Thyroid gland (tissue), 4 donors: Measurements from ENCODE around the gene MAPK4. TPM values are rescaled to one million over a fixed set of nuclear protein-coding genes. Genes with fewer than 3 reads are reported as not detected.
"Not testable (repeated sequence)": the region's sequence is repeated elsewhere in the genome, so short reads cannot be mapped to it uniquely, and the experiment has no call there.

ENCODE experiments used
- DNase-seq, 2 donors: peaks; one replicate each; pipeline ENCODE4 v3.0.0-alpha.2; 2019
- H3K27ac ChIP-seq, 3 donors: fragments of 200-600 bp; sonication (generic); 1 replicate in 2 of 3; 2 replicates in 1 of 3; pipeline ENCODE4 v1.5.1; 2016 to 2019; ENCODE audit warnings: mild to moderate bottlenecking in 1 of 3, moderate library complexity in 1 of 3
- H3K27me3 ChIP-seq: fragments of 200-600 bp; sonication (generic); one replicate; pipeline ENCODE4 v1.5.1; 2019
- H3K36me3 ChIP-seq, 2 donors: fragments of 200-600 bp; sonication (generic); one replicate each; pipeline ENCODE4 v1.5.1; 2016 to 2019
- H3K4me1 ChIP-seq, 2 donors: fragments of 200-600 bp; sonication (generic); one replicate each; pipeline ENCODE4 v1.5.1; 2017 to 2019
- H3K4me3 ChIP-seq, 3 donors: fragments of 200-600 bp; sonication (generic); replicated peaks in 1 of 3; 1 replicate in 2 of 3; 2 replicates in 1 of 3; pipeline ENCODE4 v1.5.1; 2016; ENCODE audit warnings: mild to moderate bottlenecking in 1 of 3
- H3K9me3 ChIP-seq: fragments of 200-600 bp; sonication (generic); one replicate; pipeline ENCODE4 v1.5.1; 2017
- CTCF ChIP-seq, 6 experiments: fragments of 200-600 bp in 3 of 6; fragments of 450-650 bp in 3 of 6; sonication (generic) in 3 of 6; IDR thresholded peaks; one replicate each; pipeline ENCODE4 v1.5.1; 2016 to 2019; ENCODE audit warnings: antibody characterized with exemption in 6 of 6, mild to moderate bottlenecking in 2 of 6, inconsistent platforms in 1 of 6, moderate library complexity in 1 of 6
- POLR2A ChIP-seq, 2 donors: fragments of 450-650 bp; IDR thresholded peaks; one replicate each; pipeline ENCODE4 v1.6.1; 2017; ENCODE audit warnings: antibody characterized with exemption in 2 of 2, mild to moderate bottlenecking in 2 of 2, moderate library complexity in 1 of 2
- WGBS, 2 donors: methylation state at CpG; one replicate each; pipeline ENCODE4 v1.1.5; 2017; 5-methylcytosine and 5-hydroxymethylcytosine counted together
- intact Hi-C: fragments of 100-400 bp; cut with DNase I; formaldehyde crosslinking; loops from one replicate; pipeline ENCODE4 v1.15.1; 2023
- total RNA-seq, 4 donors: library from RNA; depleted of rRNA; stranded (reverse); fragments of >200 nt; gene quantifications; one replicate each; pipeline ENCODE4 v1.2.3, GENCODE V29; 2016

MAPK4 gene
- total RNA-seq, 4 donors from 2014 or later: 3.5 to 17.9 (median 11.4) TPM

- TF ChIP-seq POLR2A (IDR thresholded peaks at IDR 0.05) (no peak), CTCF (IDR thresholded peaks at IDR 0.05) (no peak)
- no peak overlapping the region for H3K4me3 ChIP-seq
- H3K27me3 ChIP-seq: no peaks in the 10 kb centered on the region
- no peaks in the 10 kb centered on the region for H3K36me3 ChIP-seq
- intact Hi-C loops: no loop called here
- no peaks in the 10 kb centered on the region for H3K4me1 ChIP-seq
- peak; percentile 16 to 20 for DNase-seq
- H3K27ac ChIP-seq: no peak overlapping the region
- no peaks in the 10 kb centered on the region for H3K9me3 ChIP-seq
- 51% methylated on average over 9 of the region's 9 CpGs for WGBS, 2 donors
Observed at GRCh38 chr18:50700245-50701165, 140.6 kb downstream of the MAPK4 start.

DNA sequence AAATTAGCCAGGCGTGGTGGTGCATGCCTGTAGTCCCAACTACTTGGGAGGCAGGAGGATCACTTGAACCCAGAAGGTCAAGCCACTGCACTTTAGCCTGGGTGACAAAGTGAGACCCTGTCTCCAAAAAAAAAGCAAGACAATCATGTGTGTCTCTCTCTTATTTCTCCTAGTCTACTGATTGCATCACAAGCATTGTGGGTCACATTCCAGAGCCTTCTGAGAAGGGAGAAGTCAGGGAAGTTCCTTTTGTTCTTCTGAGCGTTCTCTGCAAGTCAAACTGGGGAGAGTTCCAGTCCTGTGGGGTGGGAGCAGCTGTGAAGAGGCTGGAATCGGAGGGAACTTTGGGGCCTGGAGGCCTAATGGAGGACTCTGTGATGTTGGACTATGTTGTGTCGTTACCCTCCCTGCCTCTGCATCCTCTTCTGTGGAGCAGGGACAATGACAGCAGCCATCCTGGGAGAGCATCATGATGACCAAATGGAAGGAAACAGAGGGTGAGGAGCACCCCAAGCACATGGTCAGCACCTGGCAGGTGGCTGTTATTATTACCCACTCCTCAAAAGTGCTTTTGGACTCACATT, 144.6 kb downstream of the MAPK4 start:
- WGBS, 2 donors: 89 to 92% methylated on average over 4 of the region's 4 CpGs
- Histone ChIP-seq H3K9me3 (no peaks in the 10 kb centered on the region), H3K36me3 (no peaks in the 10 kb centered on the region), H3K27ac (no peak overlapping the region), H3K4me1 (no peaks in the 10 kb centered on the region), H3K4me3 (no peak overlapping the region), H3K27me3 (no peaks in the 10 kb centered on the region)
- DNase-seq: no peak
- intact Hi-C loops: no loop called here
- TF ChIP-seq POLR2A (IDR thresholded peaks at IDR 0.05) (no peak), CTCF (IDR thresholded peaks at IDR 0.05) (no peak)

DNA sequence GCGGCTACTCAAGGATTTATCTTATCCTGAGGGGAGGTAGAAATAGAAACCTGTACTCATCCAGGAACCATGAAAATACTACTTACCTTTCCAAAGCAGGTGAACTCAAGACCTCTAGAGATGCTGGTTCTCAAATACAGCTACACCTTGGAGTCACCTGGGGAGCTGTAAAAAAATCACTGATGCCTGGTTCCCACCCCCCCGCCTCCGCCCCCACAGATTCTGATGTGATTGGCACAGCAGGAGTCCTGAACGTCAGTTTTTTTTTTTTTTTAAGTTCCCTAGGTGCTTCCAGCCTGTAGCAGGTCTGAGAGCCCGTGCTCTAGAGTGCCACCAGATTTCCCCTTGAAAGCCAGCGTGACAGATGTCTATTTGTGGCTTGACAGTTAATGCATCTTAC, 146.3 kb downstream of the MAPK4 start:
- no peaks in the 10 kb centered on the region for H3K9me3 ChIP-seq
- 79 to 90% methylated on average over 6 of the region's 6 CpGs for WGBS, 2 donors
- intact Hi-C loops: no loop called here

GRCh38 chr18:50706651-50707050, 146.8 kb downstream of the MAPK4 start:
- intact Hi-C loops: no loop called here
- no peak overlapping the region for H3K4me3 ChIP-seq
- DNase-seq: no peak
- H3K27ac ChIP-seq: no peak overlapping the region
- H3K27me3 ChIP-seq: no peaks in the 10 kb centered on the region
- no peak for TF ChIP-seq CTCF (IDR thresholded peaks at IDR 0.05)
- TF ChIP-seq POLR2A (IDR thresholded peaks at IDR 0.05): no peak
- no peaks in the 10 kb centered on the region for H3K9me3 ChIP-seq
- no peaks in the 10 kb centered on the region for H3K4me1 ChIP-seq
- no peaks in the 10 kb centered on the region for H3K36me3 ChIP-seq
- 82 to 89% methylated on average over 2 of the region's 2 CpGs for WGBS, 2 donors

More for the DNA sequence above, 146.3 kb downstream of the MAPK4 start:
- no peaks in the 10 kb centered on the region for H3K36me3 ChIP-seq
- no peaks in the 10 kb centered on the region for H3K4me1 ChIP-seq
- H3K4me3 ChIP-seq: no peak overlapping the region
- H3K27ac ChIP-seq: no peak overlapping the region
- TF ChIP-seq CTCF (IDR thresholded peaks at IDR 0.05): no peak
- no peak for TF ChIP-seq POLR2A (IDR thresholded peaks at IDR 0.05)
- H3K27me3 ChIP-seq: no peaks in the 10 kb centered on the region
- DNase-seq: no peak

DNA sequence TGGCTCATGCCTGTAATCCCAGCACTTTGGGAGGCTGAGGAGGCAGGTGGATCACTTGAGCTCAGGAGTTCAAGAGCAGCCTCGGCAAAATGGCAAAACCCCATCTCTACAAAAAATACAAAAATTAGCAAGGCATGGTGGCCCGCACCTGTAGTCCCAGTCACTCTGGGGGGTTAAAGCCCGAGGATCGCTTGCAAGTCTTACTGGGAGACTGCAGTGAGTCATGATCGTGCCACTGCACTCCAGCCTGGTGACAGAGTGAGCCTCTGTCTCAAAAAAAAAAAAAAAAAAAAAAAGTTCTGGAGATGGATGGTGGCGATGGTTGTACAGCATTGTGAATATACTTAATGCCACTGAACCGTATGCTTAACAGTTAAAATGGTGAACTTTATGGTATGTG, 147.4 kb downstream of the MAPK4 start:
- H3K27ac ChIP-seq, DNase-seq, H3K27me3 ChIP-seq, H3K9me3 ChIP-seq, H3K4me3 ChIP-seq, H3K36me3 ChIP-seq, H3K4me1 ChIP-seq, intact Hi-C loops: not testable (repeated sequence)
- WGBS, 2 donors: 91 to 94% methylated on average over 7 of the region's 7 CpGs
